Measurements from ENCODE around the gene NOP16.

Gene NOP16

DNA sequence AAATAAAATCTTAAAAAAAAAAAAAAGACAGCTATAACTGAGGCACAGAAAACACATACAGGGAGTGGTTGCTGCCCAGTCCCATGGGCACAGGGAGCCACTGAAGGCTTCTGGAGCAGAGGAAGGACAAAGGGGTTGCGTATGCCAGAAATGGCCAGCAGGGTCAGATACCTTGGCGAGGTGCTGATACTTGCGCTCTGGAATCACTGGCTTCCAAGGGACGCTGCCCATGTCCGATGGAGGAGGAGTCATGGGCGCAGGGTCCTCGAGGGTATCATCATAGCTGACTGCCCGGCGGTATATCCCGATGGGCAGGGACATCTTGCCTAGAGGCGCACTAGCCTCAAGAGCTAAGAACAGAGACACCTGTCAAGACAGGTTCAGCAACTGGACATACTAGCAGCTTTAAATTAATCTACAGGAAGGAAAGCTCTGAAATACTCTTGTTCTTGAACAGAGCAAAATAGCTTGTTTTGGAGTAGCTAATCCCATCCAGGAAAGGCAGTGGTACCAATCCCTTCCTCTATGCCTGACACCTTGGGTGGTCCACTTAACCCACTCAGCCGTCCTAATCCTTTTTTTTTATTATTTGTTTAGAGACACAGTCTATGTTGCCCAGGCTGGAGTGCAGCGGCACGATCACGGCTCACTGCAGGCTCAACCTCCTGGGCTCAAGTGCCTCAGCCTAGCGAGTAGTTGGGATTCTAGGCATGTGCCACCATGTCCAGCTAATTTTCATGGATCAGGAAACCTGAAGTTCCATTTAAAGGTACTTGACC lies 32.8 kb downstream of the NOP16 start:
- DNase-seq = no peak

DNA sequence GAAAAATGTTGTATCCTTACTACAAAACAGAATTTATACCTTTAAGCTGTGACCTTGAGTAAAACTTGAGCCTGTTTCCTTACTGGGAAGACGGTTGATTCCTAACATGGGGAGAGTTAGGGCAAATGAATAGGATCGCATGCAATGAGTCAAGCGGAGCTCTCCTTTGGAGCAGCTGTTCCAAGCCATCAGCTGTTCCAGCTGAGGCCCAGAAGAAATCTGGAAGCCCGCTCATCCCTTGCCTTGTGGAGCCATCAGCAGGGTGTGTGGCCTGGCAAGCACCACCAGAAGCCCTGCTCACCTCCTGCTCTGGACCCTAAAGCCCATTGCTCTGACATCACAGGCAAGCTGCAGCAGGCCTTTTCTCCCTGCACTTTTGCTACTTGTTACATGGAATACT lies 34.9 kb downstream of the NOP16 start:
- DNase-seq = no peak

GRCh38 chr5:176352116-176352878 lies 36.1 kb downstream of the NOP16 start:
- no peak for DNase-seq

GRCh38 chr5:176350416-176350815 lies 38.0 kb downstream of the NOP16 start:
- DNase-seq = no peak

DNA sequence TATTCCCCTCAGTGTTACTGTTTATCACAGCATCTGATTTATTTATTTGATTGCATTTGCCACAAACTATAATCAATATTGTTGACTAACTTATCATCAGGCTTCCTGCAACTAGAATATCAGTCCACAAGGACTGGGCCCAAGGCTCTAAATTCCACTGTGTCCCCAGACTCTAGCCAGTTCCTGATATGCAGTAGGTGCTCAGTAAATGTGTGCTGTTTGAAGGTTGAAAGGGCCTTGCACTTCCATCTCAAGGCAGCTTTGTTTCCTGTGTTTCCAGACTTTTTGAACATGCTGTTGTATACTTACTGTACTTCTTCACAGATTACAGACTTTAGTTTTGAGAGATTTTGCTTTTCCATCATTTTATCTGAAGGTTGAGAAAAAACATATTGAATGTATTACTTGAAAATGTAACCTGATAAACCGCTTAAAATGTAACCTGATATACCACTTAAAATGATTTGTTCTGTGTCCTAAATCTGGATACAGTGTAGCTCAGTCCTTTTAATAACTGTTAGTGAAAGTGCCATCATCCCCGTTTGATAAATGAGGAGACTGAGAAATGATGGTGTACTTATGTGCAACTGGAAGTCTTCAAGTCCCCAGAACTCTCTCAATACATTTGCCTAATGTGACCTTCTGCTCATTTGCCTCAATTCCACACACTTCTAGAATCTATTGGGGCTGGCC lies 45.5 kb downstream of the NOP16 start:
- no peak for DNase-seq

- DNase-seq = no peak
Measured at GRCh38 chr5:176342158-176342483, 46.3 kb downstream of the NOP16 start.

DNA sequence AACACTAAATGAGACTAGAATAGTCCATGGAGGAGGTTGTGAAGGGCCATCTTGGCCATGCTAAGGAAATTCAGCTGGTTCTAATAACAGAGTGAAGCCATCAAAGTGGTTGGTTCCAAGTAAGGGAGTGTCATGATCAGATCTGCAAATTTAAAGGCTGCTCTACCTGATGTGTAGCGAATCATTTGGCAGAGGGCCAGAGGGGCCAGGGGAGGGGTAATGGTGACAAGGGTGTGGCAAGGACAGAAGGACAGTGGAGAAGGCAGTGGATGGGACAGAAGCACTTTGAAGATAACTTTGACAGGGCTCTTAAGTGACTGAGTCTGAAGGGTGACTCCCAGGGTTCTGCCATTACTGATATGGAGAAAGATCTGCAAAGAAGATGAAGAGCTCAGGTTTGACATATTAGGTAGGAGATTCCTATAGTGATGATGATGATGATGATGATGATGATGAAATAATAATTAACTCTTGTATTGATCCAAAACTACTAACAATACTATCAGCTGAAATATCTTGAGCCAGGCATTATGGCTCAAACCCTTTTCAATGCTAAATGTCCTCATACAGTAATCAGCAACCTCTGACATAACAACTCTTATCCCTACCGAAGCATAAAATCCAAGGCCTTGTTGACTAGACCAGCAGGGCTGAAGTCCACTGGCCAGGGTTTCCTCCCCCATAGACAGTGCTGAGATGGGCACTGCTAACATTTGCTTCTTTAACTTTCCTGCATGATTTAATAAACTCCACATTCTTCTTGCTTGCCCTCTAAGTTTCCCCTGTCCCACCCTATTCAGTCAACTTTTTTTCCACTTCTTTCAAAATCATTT lies 46.9 kb downstream of the NOP16 start:
- no peak for DNase-seq

- no peak for DNase-seq
Measured at GRCh38 chr5:176339304-176339703, 49.1 kb downstream of the NOP16 start.

DNA sequence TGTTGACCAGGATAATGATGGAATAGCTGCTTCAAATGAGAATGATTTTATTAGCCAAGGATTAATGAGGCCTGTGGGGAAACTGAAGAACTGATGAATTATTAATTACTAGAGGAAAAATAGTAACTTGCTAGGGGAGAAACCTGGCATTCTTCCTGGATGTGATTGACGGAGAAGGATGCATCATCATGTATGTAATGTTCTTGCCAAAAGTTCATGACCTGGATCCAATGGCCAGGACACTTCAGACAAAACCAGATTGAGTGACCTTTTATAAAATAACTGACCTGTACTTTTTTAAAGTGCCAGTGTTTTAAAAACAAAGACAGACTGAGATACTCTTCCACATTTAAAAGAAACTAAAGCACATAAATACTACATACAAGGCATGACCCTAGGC lies 50.5 kb downstream of the NOP16 start:
- no peak for DNase-seq

DNA sequence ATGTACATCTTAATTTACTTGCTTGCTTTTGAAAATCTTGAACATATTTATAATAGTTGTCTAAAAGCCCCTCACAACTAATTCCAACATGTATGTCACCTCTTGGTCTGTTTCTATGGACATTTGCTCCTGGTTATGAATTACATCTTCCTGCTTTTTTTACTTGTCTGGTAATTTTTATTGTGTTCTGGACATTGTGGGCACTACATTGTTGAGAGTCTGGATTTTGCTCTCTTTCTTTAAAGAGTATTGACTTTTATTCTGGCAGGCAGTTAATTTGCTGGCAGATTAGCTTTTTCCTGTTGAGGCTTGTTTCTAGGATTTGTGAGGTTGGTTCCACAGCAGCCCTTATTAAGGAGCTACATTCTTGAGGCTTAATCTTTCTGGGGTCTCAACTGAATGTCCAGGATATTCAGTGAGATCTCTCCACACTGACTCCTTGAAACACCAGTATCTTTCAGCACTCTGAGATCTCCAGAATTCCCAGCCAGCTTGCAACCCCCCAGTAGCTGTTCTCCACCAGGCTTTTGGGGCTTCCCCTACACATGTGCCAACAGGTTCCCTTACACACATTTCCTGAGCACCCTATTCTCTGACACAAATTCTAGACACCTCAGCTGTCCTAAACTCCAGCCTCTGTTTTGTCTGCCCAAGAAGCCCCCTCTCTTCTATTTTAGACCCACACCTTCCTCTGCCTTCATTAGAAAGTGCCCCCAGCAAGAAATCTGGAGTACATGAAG lies 54.2 kb downstream of the NOP16 start:
- no peak for DNase-seq

All from activated CD4-positive, alpha-beta T cell treated with anti-CD3 and anti-CD28 coated beads for 1 hour (primary cell).